NT2/D1 (cell line): ENCODE data around the gene NRXN3.

Source experiments
- DNase-seq: peaks from one replicate; pipeline ENCODE4 v3.0.0-alpha.2; 2011; ENCODE audit warnings: low read depth, low spot score
- H3K27me3 ChIP-seq: 2 replicates; pipeline ENCODE4 v1.6.0; 2011; ENCODE audit warnings: mild to moderate bottlenecking; ENCODE audit not compliant: insufficient read length, insufficient read depth
- H3K36me3 ChIP-seq: 2 replicates; pipeline ENCODE4 v1.6.1; 2011; ENCODE audit warnings: mild to moderate bottlenecking, low read length, mixed read lengths; ENCODE audit not compliant: insufficient read depth, insufficient read length
- H3K4me1 ChIP-seq: 2 replicates; pipeline ENCODE4 v1.5.1; 2011; ENCODE audit not compliant: insufficient read depth, insufficient read length
- H3K4me3 ChIP-seq: 2 replicates; pipeline ENCODE4 v1.5.1; 2011; ENCODE audit warnings: low read depth; ENCODE audit not compliant: insufficient read length
- H3K9ac ChIP-seq: 2 replicates; pipeline ENCODE4 v1.6.0; 2011; ENCODE audit warnings: low read depth; ENCODE audit not compliant: insufficient read length
- H3K9me3 ChIP-seq: 2 replicates; pipeline ENCODE4 v1.5.1; 2011; ENCODE audit warnings: mild to moderate bottlenecking, low read length; ENCODE audit not compliant: insufficient read depth
- SUZ12 ChIP-seq: IDR thresholded peaks from 2 replicates; pipeline ENCODE4 v1.6.1; 2011; ENCODE audit not compliant: insufficient read length, insufficient read depth; ENCODE audit errors: extremely low read depth
- YY1 ChIP-seq: IDR thresholded peaks from 2 replicates; pipeline ENCODE4 v1.6.1; 2011; ENCODE audit not compliant: insufficient read length, insufficient read depth
- ZNF274 ChIP-seq: IDR thresholded peaks from 2 replicates; pipeline ENCODE4 v1.6.1; 2011; ENCODE audit warnings: mild to moderate bottlenecking, low read depth, low read length

NRXN3 gene

GRCh38 chr14:79281244-79282152, 1111.3 kb downstream of the NRXN3 start:
- TF ChIP-seq SUZ12 (no peak), YY1 (no peak), ZNF274 (no peak)
- no peaks in the 10 kb centered on the region for H3K9me3 ChIP-seq
- no peak overlapping the region for H3K9ac ChIP-seq
- peaks cover 3% of the 10 kb centered on the region for H3K4me1 ChIP-seq
- H3K27me3 ChIP-seq: peaks cover 34% of the 10 kb centered on the region
- peak; percentile 18 for DNase-seq
- H3K36me3 ChIP-seq: no peaks in the 10 kb centered on the region
- H3K4me3 ChIP-seq: peak overlapping the region; percentile 60

- no peak overlapping the region for H3K4me3 ChIP-seq
- no peak for DNase-seq
- H3K9me3 ChIP-seq: no peaks in the 10 kb centered on the region
- no peak overlapping the region for H3K9ac ChIP-seq
- H3K36me3 ChIP-seq: no peaks in the 10 kb centered on the region
- TF ChIP-seq SUZ12 (no peak), YY1 (no peak), ZNF274 (no peak)
- H3K4me1 ChIP-seq: no peaks in the 10 kb centered on the region
- peaks cover 12% of the 10 kb centered on the region for H3K27me3 ChIP-seq
Observed at GRCh38 chr14:79284621-79285020, 1114.4 kb downstream of the NRXN3 start.

- no peak overlapping the region for H3K9ac ChIP-seq
Observed at GRCh38 chr14:79285263-79285662, 1115.1 kb downstream of the NRXN3 start.

GRCh38 chr14:79287976-79288375, 1117.8 kb downstream of the NRXN3 start:
- Histone ChIP-seq H3K36me3 (no peaks in the 10 kb centered on the region), H3K27me3 (no peaks in the 10 kb centered on the region), H3K4me3 (no peak overlapping the region), H3K9ac (no peak overlapping the region), H3K4me1 (no peaks in the 10 kb centered on the region), H3K9me3 (no peaks in the 10 kb centered on the region)
- DNase-seq: no peak
- TF ChIP-seq YY1: no peak

More at GRCh38 chr14:79285263-79285662, 1115.1 kb downstream of the NRXN3 start:
- Histone ChIP-seq H3K36me3 (no peaks in the 10 kb centered on the region), H3K9me3 (no peaks in the 10 kb centered on the region), H3K27me3 (peaks cover 6% of the 10 kb centered on the region), H3K4me3 (no peak overlapping the region), H3K4me1 (no peaks in the 10 kb centered on the region)
- TF ChIP-seq YY1: no peak
- no peak for TF ChIP-seq SUZ12
- no peak for TF ChIP-seq ZNF274
- no peak for DNase-seq

- H3K36me3 ChIP-seq: no peaks in the 10 kb centered on the region
- H3K27me3 ChIP-seq: no peaks in the 10 kb centered on the region
- H3K4me3 ChIP-seq: no peak overlapping the region
- no peaks in the 10 kb centered on the region for H3K9me3 ChIP-seq
- no peak overlapping the region for H3K9ac ChIP-seq
- DNase-seq: no peak
- no peak for TF ChIP-seq SUZ12
- no peak for TF ChIP-seq ZNF274
- H3K4me1 ChIP-seq: no peaks in the 10 kb centered on the region
Observed at GRCh38 chr14:79293482-79294177, 1123.5 kb downstream of the NRXN3 start.

GRCh38 chr14:79294499-79294898, 1124.3 kb downstream of the NRXN3 start:
- H3K27me3 ChIP-seq: no peaks in the 10 kb centered on the region
- H3K4me1 ChIP-seq: no peaks in the 10 kb centered on the region
- TF ChIP-seq ZNF274 (no peak), YY1 (no peak), SUZ12 (no peak)
- DNase-seq: no peak
- H3K36me3 ChIP-seq: no peaks in the 10 kb centered on the region
- H3K4me3 ChIP-seq: no peak overlapping the region
- H3K9ac ChIP-seq: no peak overlapping the region
- H3K9me3 ChIP-seq: no peaks in the 10 kb centered on the region

- TF ChIP-seq YY1 (no peak), SUZ12 (no peak), ZNF274 (no peak)
- Histone ChIP-seq H3K4me1 (no peaks in the 10 kb centered on the region), H3K36me3 (no peaks in the 10 kb centered on the region), H3K9ac (no peak overlapping the region), H3K4me3 (no peak overlapping the region), H3K27me3 (no peaks in the 10 kb centered on the region), H3K9me3 (no peaks in the 10 kb centered on the region)
- DNase-seq: no peak
Observed at GRCh38 chr14:79295385-79295784, 1125.2 kb downstream of the NRXN3 start.
